AG09319 (cell line): Measurements from ENCODE around the gene IP6K2.

Experiments used
- DNase-seq: peaks from one replicate; pipeline ENCODE4 v3.0.0-alpha.2; 2010; ENCODE audit warnings: low read depth; ENCODE audit errors: extremely low read depth
- TF ChIP-seq, protein P1 (sequence below): IDR thresholded peaks from 2 replicates; pipeline ENCODE4 v1.5.1; 2011; ENCODE audit warnings: low read depth, mild to moderate bottlenecking, inconsistent platforms, low read length, moderate library complexity

IP6K2 gene

GRCh38 chr3:48681974-48682610, 34.9 kb downstream of the IP6K2 start:
- no peak for DNase-seq
- TF ChIP-seq, protein P1, sequence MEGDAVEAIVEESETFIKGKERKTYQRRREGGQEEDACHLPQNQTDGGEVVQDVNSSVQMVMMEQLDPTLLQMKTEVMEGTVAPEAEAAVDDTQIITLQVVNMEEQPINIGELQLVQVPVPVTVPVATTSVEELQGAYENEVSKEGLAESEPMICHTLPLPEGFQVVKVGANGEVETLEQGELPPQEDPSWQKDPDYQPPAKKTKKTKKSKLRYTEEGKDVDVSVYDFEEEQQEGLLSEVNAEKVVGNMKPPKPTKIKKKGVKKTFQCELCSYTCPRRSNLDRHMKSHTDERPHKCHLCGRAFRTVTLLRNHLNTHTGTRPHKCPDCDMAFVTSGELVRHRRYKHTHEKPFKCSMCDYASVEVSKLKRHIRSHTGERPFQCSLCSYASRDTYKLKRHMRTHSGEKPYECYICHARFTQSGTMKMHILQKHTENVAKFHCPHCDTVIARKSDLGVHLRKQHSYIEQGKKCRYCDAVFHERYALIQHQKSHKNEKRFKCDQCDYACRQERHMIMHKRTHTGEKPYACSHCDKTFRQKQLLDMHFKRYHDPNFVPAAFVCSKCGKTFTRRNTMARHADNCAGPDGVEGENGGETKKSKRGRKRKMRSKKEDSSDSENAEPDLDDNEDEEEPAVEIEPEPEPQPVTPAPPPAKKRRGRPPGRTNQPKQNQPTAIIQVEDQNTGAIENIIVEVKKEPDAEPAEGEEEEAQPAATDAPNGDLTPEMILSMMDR = no peak

GRCh38 chr3:48681541-48681880, 35.5 kb downstream of the IP6K2 start:
- no peak for DNase-seq
- TF ChIP-seq, protein P1 = no peak

GRCh38 chr3:48680811-48681540, 36.0 kb downstream of the IP6K2 start:
- TF ChIP-seq, protein P1 = no peak
- DNase-seq = no peak

- no peak for DNase-seq
- TF ChIP-seq, protein P1 = no peak
Observed at GRCh38 chr3:48679411-48680391, 37.3 kb downstream of the IP6K2 start.

GRCh38 chr3:48678566-48679380, 38.2 kb downstream of the IP6K2 start:
- DNase-seq = no peak
- TF ChIP-seq, protein P1 = no peak

DNA sequence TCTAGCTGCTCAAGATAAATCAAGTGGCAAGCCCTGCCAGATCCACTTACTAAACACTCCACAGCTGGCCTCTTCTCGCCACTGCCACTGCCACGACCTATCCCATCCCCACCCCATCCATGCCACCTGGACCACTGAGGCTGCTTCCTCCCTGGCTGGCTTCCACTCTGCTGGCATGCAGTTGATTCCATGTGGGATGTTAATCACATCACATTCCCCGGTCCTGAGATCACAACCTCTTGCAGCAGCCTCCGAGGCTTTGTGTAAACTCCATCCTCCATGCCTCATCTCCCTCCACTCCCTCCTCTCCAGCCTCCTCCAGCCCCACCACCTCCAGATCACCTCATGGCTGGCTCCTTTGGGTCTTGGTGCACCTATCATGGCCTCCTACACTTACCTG, 39.0 kb downstream of the IP6K2 start:
- DNase-seq = no peak
- TF ChIP-seq, protein P1 = no peak
